ENCODE results near the gene NUDT13.

Gene NUDT13

DNA sequence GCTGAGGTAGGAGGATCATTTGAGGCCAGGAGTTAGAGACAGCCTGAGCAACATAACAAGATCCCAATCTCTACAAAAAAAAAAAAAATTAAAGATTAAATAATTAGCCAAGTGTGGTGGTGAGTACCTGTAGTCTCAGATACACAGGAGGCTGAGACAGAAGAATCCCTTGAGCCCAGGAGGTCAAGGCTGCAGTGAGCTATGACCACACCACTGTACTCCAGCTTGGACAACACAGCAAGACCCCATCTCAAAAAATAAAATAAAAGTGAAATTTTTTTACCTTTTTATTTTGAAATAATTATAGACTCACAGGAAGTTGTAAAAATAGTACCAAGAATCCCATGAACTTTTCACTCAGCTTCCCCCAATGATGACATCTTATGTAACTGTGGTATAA, 62.6 kb downstream of the NUDT13 start:
- no peak for DNase-seq (ENCODE audit: insufficient read length, low spot score)
- FAIRE-seq, result no peak
- TF ChIP-seq, protein P1, sequence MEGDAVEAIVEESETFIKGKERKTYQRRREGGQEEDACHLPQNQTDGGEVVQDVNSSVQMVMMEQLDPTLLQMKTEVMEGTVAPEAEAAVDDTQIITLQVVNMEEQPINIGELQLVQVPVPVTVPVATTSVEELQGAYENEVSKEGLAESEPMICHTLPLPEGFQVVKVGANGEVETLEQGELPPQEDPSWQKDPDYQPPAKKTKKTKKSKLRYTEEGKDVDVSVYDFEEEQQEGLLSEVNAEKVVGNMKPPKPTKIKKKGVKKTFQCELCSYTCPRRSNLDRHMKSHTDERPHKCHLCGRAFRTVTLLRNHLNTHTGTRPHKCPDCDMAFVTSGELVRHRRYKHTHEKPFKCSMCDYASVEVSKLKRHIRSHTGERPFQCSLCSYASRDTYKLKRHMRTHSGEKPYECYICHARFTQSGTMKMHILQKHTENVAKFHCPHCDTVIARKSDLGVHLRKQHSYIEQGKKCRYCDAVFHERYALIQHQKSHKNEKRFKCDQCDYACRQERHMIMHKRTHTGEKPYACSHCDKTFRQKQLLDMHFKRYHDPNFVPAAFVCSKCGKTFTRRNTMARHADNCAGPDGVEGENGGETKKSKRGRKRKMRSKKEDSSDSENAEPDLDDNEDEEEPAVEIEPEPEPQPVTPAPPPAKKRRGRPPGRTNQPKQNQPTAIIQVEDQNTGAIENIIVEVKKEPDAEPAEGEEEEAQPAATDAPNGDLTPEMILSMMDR (IDR thresholded peaks at IDR 0.05; ENCODE audit: insufficient read depth, missing control alignments), result no peak

DNA sequence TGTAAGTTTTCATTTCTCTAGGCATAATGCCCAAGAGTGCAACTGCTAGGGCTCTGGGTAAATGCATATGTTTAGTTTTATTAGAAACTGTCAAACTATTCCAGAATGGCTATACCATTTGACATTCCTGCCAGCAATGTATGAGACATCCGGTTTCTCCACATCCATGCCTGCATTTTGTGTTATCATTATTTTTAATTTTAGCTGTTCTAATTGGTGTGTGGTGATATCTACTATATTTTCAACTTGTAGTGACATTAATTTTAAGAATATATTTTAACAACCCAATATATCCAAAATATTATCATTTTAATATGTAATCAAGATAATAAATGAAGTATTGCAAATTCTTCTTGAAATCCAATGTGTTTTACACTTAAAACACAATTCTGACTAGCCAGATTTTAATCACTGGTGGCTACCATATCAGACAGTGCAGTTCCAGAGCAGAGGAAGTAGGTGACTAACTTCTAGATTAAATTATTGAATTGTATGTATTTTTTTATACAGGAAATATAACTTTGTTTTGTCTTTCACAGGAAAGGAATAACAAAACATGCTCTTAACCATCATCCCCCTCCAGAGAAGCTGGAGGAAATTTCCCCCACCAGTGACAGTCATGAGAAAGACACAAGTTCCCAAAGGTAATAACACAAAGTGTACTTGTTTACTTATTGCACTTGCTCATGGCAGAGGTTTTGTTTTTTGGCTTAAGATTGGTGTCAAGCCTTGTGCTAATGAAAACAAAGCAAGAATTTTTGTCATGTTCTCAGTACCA, 64.1 kb downstream of the NUDT13 start:
- TF ChIP-seq, protein P1 (IDR thresholded peaks at IDR 0.05; ENCODE audit: insufficient read depth, missing control alignments), result no peak
- DNase-seq (ENCODE audit: insufficient read length, low spot score), result no peak
- FAIRE-seq, result no peak

Measured in D721Med (cell line).